HG02870 (cell line): ENCODE measurements around the gene LIG4.
"Not testable (repeated sequence)": the region's sequence is repeated elsewhere in the genome, so short reads cannot be mapped to it uniquely, and the experiment has no call there.

ENCODE experiments used
- ATAC-seq: cut with Tn5 transposase; IDR thresholded peaks from one replicate; pipeline ENCODE4 v1.9.1; 2021; ENCODE audit warnings: mild to moderate bottlenecking, moderate library complexity; ENCODE audit not compliant: unreplicated experiment

The LIG4 gene

DNA sequence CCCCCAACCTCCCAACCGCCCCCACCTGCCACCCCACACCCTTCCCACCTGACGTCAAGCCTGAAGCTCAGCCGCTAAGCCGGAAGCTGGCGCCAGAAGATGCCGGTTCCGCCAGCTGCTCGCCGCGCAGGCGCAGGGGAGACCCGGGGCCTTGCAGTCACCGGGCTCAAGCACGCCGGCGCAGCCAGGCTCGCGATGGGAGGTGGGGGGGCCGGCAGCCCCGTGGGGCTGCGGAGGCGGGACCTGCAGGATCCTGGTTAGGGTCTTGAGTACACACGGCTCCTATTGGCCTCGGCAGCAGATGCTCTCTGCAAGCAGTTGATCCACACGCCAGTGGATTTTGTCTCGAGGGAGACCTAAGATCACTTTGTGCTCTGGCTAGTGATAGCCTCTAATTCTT, at the start of gene LIG4:
Gene LIG4, minus strand, starts transcription at position 101 of the 400 bp plus-strand sequence. CDS start 4,268 bp downstream, outside the sequence.
- ATAC-seq, result peak; percentile 51

DNA sequence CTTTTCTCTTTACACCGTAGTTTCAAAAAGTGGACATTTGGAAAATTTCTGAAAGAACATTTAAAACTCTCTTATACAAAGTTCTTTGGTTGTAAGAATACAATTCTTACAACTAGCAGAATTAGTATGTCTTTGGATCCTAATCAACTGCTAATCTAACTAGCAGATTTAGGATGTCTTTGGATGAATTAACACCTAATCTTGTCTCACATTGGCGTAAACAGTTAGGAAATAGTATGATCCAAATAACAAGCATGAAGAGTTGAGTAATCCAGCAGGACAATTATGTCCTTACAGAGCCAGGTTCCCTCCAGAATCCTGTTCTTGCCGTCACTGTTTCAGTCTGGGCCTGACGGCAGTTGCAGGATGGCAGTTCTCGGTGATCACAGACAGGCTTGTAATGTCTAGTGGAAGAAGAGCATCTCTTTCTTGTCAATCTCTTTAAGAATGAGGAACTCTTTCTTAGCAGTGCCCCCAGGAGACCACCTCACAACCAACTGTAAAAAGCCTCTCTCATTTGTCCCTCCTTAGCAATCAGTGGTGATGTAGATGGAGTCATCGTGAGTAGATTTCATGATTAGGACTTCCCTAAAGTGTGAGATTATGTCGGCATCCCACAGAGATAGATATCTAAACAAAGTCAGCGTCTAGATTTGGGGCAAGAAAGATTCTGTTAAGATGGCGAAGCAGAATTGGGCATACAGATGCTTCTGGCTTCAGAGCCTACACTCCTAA, 48.5 kb upstream of the LIG4 start:
- ATAC-seq, result no peak

DNA sequence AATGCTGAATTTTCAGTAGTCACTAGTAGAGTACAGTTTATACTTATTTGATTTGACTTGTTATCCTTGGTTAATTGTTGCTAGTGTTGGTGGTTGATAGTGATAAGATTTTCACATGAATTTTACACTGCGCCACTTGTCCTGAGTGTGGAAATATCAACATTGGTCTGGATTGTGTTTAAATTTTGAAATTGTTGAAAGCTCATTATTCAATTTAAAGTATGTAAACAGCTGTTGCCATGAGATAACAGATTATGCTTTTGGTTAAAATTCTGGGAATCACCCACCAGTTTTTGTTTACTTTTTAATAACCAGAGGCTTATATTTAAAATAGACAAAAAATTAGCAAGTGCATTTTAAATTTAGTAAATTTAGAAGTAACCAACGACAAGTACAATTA, 41.9 kb upstream of the LIG4 start:
- no peak for ATAC-seq

DNA sequence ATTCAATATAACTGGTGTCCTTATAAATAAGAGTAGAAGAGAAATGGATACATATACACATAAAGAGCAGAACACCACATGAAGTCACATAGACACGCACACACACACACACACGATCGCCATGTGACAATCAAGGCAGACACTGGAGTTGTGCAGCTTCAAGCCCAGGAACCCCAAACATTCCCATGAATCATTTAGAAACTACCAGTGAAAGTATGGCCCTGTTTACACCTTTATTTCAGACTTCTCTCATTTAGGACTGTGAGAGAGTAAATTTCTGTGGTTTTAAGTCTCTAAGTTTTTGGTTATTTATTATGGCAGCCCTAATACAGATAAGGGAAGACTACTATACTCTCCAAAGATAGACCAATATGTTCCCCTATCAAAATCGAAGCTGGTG, 33.8 kb upstream of the LIG4 start:
- peak; percentile 76 for ATAC-seq

DNA sequence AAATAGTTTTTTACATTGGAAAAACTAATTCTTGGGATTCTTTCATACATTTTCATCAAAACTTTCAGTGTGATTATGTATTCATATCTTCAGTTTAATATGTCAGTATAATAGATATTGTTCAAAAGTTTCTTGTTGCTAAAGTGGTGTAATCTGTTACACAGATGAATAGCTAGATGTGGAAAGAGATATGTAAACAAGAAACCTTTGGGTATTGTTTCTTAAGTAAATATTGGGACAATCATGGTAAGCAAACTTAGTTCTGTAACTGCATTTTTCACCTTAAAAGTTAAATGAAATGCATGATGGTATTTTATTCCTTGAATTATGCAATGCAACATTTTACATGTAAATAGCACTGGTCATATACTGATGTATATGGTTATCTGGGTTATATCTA, 15.0 kb upstream of the LIG4 start:
- no peak for ATAC-seq

DNA sequence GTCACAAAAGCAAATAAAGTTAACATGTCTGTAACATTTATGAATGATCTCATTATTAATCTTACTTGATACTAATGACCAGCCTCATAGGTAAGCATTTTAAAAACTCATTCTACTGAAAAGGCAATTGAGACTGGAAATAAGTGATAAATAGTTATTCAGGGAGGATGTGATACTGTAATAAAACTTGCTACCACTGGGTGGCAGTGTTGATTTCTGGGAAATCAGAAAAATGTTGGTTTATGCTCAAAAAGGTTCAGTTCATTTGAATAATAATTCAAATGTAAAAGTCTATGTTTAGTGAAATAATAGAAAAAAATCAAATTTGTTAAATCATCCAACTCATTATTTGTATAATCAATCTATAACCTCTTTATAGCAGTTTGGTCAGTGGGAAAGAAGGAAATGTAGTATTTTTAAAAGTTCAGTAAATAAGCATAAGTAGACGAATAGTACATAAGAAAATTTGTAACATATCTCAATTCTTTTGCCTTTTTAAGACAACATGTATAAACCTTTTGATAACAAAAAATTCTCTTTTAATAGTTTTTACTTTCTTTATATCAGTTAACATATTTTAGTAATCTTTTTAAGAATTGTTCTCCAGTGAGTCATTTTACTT, 12.4 kb upstream of the LIG4 start:
- no peak for ATAC-seq

DNA sequence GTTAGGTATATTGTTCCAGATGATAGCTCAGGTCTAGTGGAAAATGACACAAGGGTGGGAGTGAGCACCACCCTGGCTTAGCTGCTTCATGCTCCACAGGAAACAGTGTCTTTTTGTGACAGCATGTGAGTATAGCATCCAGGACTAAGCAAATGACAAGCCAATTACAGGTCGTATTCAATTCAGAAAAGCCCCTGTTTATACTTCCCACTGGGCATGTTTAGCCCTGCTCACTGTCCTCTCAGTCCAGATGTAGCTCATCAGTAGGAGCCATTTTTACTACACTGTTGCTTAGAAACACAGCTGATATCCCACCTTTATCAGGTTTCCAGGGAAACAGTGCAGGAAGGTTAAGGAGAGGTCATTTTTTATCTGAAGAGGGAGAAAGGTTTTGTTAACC, 10.8 kb upstream of the LIG4 start:
- peak; percentile 38 for ATAC-seq

DNA sequence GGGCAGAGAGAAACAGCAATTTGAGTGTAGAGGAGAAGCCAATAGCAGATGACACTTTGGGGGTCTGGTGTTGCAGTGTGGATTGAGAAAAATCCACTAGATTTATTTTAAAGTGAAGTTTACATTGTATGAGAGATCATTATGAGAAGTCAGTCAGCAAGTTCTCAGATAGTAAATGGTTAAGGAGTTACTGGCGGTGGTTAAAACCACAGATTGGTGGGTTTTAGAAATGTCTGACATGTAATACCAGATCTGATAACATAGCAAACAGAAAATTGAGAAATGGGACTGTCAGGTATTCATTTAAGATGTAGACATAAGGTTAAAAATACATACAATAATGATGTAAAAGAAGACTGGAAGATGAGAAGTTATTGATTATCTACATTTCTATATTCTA, 10.1 kb upstream of the LIG4 start:
- ATAC-seq, result peak; percentile 60

DNA sequence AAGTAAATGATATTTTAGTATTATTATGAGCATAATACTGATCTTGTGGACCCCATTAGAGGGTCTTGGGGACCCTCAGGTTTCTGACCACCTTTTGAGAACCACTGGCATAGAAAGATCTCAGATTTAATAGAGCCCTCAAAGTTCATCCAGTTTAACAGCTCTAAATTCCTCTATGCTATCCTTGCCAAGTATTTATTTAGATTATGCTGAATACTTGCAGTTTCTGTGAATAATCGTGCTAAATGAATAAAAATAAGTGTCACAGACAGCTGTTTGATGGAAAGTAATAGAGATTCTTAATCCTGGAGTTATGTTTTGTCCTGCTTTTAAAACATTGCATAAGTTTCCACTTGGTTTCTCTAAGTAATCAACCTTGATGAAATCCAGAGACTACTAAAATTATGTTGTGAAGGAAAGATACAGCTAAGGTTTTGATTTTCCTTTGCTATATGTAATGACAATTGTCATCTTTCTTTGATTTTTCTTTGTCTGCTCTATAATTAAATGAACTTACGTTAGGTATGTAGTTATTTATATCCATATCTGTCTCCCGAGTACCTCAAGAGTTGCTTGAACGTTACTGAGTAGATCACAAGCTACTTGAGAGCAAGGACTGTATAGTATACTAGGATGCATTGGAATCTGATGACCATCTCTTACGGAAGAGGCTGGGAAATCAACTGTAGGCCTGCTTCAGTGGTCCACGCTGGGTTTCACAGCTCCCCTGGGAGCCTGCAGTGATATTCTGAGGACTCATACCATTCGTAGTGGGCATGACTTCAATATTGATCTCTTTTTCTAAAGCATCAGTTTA, 8.6 kb upstream of the LIG4 start:
- no peak for ATAC-seq

DNA sequence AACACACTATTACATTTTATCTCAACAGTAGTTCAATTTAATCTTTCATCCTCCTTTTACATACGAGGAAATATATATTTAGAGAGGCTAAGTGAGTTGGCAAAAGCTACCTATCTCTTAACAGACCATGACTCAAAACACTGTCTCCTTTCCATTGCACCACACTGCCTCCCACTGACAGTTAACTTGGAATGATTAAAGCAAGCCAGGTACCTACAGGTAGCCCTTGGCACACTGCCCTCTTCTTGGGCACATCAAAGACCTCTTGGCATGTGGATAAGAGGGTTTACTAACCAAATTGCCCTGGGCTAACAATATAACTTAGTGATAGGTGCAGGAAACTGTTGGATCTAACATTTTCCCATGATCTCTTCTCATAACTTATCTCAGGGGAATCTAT, 4.7 kb upstream of the LIG4 start:
- ATAC-seq, result no peak

DNA sequence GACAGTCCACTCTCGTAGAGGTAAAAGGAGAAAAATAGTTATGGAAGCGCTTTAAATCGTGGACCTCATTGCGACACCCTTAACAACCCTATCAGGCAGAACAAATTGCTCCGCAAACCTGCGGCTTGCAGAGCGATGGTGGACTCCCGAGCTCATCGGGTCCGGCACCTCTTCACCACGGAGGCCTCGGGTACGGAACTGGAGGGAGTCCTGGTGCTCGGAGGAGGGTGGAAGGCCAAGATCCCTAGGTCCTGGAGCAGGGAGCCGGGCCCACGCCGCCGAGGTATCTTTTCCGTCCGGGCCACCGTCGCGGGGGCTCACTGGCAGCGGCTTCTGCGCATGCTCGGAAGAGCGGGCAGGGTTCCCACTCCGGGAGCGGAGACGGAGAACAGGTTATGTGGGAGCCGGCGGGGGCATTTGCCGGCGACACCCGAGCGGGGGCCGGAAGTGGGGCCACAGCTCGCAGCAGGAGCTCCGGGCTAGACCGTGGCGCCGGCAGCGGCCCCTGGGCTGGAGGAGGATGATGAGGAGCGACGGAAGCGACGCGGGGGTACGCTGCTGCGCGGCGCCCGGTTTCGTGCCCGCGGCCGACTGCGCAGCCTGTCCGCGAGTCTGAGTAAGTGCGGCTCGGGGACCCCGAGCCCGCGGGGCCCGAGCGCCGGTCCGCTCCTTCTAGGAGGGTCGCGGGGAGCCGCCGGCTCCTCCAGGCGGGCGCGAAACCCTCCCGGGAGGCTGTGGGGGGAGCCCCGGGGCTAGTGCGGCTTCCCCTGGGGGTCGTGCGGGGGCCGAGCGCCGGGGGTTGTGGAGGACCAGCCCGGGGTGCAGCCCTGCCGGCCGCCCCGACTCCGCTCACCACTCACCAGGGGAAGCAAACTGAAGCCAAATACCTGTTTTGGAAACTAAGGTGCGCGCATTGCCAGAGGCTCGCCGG, 3.0 kb upstream of the LIG4 start, which contains the start of gene ABHD13:
Gene ABHD13, plus strand, starts transcription at position 349 of the 931 bp plus-strand sequence. CDS start 10,827 bp downstream, outside the sequence.
- peak; percentile 73 for ATAC-seq

DNA sequence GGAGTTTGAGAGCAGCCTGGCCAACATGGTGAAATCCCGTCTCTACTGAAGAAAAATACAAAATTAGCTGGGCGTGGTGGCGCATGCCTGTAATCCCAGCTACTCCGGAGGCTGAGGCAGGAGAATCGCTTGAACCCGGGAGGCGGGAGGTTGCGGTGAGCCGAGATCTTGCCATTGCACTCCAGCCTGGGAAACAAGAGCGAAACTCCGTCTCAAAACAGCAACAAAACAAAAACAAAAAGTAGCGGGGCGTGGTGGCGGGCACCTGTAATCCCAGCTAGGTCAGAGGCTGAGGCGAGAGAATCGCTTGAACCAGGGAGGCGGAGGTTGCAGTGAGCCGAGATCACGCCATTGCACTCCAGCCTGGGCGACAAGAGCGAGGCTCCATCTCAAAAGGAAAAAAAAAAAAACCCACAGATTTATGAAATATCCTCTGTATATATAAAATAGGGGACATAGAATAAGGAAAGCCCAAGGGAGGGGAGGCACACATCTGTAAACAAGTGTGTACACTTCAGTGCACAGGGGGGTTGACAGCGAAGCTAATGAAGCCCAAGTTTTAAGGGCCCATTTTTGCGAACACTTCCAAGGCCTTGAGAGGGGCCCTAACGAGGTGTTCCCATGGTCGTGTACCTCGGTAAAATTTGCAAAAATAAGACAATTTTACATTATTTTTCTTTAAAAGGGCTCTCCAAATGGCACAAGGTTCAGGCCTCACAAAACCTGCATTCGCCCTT, 2.1 kb upstream of the LIG4 start:
- not testable (repeated sequence) for ATAC-seq

DNA sequence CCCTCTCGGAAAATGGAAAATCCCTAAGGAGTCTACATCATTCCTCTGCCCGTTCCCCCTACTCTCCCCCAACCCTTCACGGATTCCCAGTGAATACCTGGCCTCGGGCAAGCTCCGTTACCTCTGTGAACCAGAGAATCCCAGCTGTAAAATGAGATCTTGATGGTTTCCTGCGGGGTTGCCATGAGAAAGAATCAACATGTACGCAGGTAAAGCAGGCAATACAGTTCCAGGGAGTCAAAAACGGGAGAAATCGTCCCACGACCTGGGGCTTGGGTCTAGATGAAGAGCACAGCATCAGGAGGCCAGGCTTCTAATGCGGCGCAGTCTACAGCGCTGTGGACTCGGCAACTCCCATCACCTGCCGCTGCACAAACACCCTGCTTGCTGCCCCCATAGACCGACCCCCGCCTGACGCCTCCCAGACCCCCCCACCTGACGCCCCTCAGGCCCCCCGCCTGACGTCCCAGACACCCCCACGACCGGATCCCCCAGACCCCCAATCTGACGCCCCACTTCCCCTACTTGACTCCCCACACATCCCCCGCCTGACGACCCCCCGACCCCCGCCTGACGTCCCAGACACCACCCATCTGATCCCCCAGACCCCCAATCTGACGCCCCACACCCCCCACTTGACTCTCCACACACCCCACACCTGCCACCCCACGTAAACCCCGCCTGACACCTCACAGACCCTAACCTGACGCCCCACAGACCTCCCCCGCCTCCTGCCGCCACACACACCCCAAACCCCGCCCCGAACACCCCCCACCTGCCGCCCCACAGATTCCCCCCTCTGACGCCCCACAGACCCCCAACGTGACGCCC, 680 bp downstream of the LIG4 start:
- no peak for ATAC-seq

DNA sequence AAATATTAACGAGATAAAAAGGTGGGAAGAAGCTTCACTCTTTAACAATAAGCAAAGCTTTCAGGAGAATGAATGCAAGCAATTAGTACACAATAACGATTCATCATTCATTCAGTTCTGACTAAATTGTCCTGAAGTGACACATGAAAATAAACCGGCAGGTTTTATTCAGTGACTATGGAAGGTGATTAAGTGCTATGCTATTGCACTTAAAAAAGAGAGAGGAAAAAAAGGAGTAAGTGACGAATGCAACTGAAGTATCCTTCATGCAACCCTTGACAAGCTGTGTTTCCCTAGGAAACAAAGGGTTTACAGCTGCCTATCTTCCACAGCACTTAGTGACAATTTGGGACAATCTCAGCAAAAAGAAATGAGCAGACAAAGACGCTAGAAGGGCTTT, 1.4 kb downstream of the LIG4 start:
- ATAC-seq, result no peak

DNA sequence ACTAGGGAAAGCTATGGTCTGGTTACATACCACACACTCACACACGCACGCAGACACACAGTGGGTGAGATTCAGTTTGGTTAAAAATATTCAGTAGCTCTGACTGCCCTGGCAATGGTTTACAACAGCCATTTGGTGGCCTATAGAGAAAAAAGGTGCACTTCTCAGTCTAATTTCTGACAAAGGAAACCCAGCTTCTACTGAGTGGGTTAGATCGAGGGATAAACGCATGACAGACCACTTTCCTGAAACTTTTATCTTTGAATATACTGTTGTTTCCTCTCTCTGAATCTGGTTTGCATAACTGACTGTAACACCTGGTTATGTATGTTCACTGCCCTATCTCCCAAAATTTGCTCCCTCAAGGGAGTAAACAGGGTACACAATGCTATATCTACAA, 2.5 kb downstream of the LIG4 start:
- ATAC-seq, result peak; percentile 44

DNA sequence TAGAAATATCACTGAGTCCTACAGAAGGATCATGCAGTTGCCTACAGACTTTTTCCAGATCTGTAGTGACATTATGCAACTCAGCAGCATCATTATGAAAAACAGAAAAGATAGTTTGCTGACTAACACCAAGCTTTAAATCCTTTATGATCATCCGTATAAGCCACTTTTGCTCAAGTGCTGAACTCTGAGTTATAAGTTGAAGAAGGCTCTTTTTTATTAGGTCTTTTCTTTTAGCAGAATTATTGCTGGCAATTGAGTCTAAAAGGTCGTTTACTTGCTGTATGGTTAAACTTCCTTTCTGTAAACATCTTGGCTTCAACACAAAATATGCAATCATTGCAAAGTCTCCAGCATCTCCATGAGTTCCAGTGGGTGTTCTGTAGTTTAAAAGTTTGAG, 4.8 kb downstream of the LIG4 start:
- ATAC-seq, result no peak

DNA sequence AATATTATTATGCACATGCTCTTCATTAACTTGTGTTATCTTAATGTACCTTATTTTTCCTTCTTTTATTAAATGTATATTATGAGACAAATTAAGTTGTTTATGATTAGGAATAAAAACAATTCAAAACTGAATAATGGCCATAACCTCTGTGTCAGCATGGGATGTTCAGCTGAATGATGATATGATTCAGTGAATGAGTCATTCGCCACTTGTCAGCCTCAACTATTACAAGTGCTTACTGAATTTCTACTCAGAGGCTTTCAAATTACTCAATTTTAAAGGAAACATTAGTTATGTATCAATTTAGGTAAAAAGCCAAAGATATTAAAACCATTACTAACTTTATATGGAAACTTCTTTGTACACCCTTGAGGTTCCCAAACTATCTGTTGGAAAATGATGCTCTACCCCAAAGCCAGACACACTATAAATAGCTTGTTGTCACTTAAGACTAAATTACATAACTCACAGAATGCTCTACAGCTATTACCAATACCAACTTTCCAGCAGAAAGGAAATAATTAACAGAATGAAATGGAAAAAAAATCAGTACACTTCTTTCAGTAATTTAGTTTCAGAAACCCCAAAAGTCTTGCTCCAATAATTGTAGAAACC, 14.4 kb downstream of the LIG4 start:
- ATAC-seq, result no peak

DNA sequence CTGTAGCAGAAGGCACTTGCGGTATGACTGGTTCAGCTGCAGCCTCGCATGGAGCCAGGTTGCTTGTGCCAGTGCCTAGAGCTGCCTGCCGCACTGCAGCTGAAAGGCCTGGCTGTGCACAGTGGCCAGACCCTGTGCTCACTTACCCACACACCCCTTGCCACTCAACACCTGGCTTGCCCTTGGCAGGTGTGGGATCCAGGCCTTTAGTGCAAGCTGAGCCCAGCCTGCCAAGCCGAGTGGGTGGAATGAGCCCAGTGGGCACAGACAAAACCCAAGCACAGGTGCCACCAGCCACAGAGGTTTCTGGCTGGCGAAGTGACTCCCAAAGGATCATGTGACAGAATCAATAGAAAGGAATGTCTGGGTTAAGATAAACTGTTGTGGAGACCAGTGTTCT, 19.5 kb downstream of the LIG4 start:
- no peak for ATAC-seq

DNA sequence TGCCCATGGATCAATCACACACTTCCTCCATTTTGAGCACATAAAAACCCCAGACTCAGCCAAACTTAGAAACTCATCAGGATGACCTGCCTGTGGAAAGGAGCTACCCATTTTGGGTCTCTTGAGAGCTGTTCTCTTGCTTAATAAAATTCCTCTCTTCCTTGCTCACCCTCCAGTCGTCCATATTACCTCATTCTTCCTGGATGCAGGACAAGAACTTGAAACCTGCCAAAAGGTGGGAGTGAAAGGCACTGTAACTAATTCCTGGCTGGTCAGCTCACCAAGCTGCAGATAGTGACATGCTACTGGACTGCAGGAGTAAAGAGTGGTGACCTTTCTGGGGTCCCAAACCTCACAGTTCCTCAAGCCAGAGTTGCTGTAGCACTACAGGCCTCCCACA, 20.2 kb downstream of the LIG4 start:
- no peak for ATAC-seq
